K562 (cell line): ENCODE data around the gene EDRF1. TPM values are rescaled to one million over a fixed set of nuclear protein-coding genes. Genes with fewer than 3 reads are reported as not detected.

Experiments
- ATAC-seq: fragments of 200-7000 bp; cut with Tn5 transposase; 3 replicates; pipeline ENCODE4 v1.9.1; 2020; ENCODE audit warnings: moderate library complexity
- BruUV-seq: library from RNA; stranded (reverse); fragments of 400-500 nt; replicated peaks from 2 replicates; lab custom pipeline; 2021; lab: Mats Ljungman, UMichigan
- CTCF ChIA-PET: fragments of 300-600 bp; formaldehyde crosslinking; extraction: SDS; loops from one replicate; lab custom pipeline; 2021; ENCODE audit warnings: low intra/inter-chr PET ratio; lab: Yijun Ruan, JAX
- POLR2A ChIA-PET: fragments of 300-600, 350-650 bp; sonication (Branson Sonifier 250); formaldehyde crosslinking; extraction: SDS; loops from one replicate; lab custom pipeline; 2021; ENCODE audit warnings: antibody characterized with exemption, inconsistent platforms; lab: Yijun Ruan, JAX
- DNase-seq, 4 experiments: peaks; one replicate each; pipeline versions ENCODE4 v3.0.0 to v3.0.0-alpha.2; 2011 to 2018; ENCODE audit warnings: low spot score in 3 of 4, mixed read lengths in 3 of 4; ENCODE audit errors: extremely low read depth in 1 of 4
- FAIRE-seq: peaks from 2 replicates; lab custom pipeline; 2011; peaks lifted over from hg19 to GRCh38; lab: Jason Lieb, UNC
- H2AFZ ChIP-seq: 2 replicates; pipeline ENCODE4 v1.6.0; 2011; ENCODE audit warnings: low read depth, low read length, control low read depth, inconsistent platforms
- H3K27ac ChIP-seq: fragments of 200-600 bp; 3 replicates; pipeline ENCODE4 v1.8.0; 2011; ENCODE audit warnings: low read depth, mild to moderate bottlenecking, control low read depth, inconsistent platforms, low read length, moderate library complexity, mixed read lengths; ENCODE audit errors: extremely low read depth
- H3K27me3 ChIP-seq, 2 experiments: fragments of 300-600 bp in 1 of 2; 2 replicates in 1 of 2; 3 replicates in 1 of 2; pipeline versions ENCODE4 v1.6.0 to v1.8.0; 2011; ENCODE audit warnings: inconsistent platforms in 2 of 2, low read length in 2 of 2, mild to moderate bottlenecking in 1 of 2, mixed read lengths in 1 of 2, moderate library complexity in 1 of 2; ENCODE audit not compliant: control insufficient read depth in 2 of 2, insufficient read depth in 2 of 2
- H3K36me3 ChIP-seq: fragments of 300-600 bp; 3 replicates; pipeline ENCODE4 v1.8.0; 2011; ENCODE audit warnings: mild to moderate bottlenecking, low read length, inconsistent platforms; ENCODE audit not compliant: control insufficient read depth, insufficient read depth
- H3K4me1 ChIP-seq, 2 experiments: fragments of 200-600 bp in 1 of 2; replicated peaks in 1 of 2; 2 replicates in 1 of 2; 3 replicates in 1 of 2; pipeline versions ENCODE4 v1.5.1 to v1.8.0; 2011; ENCODE audit warnings: inconsistent platforms in 2 of 2, low read length in 2 of 2, mild to moderate bottlenecking in 1 of 2, mixed read lengths in 1 of 2, moderate library complexity in 1 of 2; ENCODE audit not compliant: control insufficient read depth in 2 of 2, insufficient read depth in 2 of 2
- H3K4me2 ChIP-seq: 2 replicates; pipeline ENCODE4 v1.6.1; 2011; ENCODE audit warnings: low read length, control low read depth, inconsistent platforms, mixed read lengths; ENCODE audit not compliant: insufficient read depth
- H3K4me3 ChIP-seq: fragments of 200-600 bp; sonication (generic), shearing (Covaris generic); 2 replicates; pipeline ENCODE4 v1.5.1; 2016; ENCODE audit warnings: control low read depth, inconsistent platforms
- H3K79me2 ChIP-seq: fragments of 200-600 bp; 3 replicates; pipeline ENCODE4 v1.8.0; 2011; ENCODE audit warnings: low read length, inconsistent platforms; ENCODE audit not compliant: control insufficient read depth, insufficient read depth
- H3K9ac ChIP-seq, 2 experiments: 2 replicates each; pipeline versions ENCODE4 v1.6.0 to v1.6.1; 2011; ENCODE audit warnings: low read depth in 2 of 2, low read length in 2 of 2, control low read depth in 1 of 2, inconsistent platforms in 1 of 2, mild to moderate bottlenecking in 1 of 2, mixed read lengths in 1 of 2; ENCODE audit not compliant: insufficient read depth in 1 of 2
- H3K9me1 ChIP-seq: one replicate; pipeline ENCODE4 v1.6.0; 2011; ENCODE audit warnings: inconsistent platforms, mild to moderate bottlenecking, low read length, moderate library complexity; ENCODE audit not compliant: control insufficient read depth, insufficient read depth
- H3K9me3 ChIP-seq: replicated peaks from 2 replicates; pipeline ENCODE4 v1.5.1; 2011; ENCODE audit warnings: low read depth, low read length, inconsistent platforms; ENCODE audit not compliant: control insufficient read depth, insufficient read depth
- H4K20me1 ChIP-seq: replicated peaks from 2 replicates; pipeline ENCODE4 v1.6.1; 2011; ENCODE audit warnings: low read length, inconsistent platforms, mixed read lengths; ENCODE audit not compliant: control insufficient read depth, insufficient read depth
- CLOCK ChIP-seq: fragments of 250-450 bp; sonication (Bioruptor Pico); IDR thresholded peaks from 2 replicates; pipeline ENCODE4 v1.4.0; 2020; ENCODE audit warnings: mild to moderate bottlenecking, moderate library complexity, borderline replicate concordance
- EWSR1 ChIP-seq: fragments of 450-650 bp; IDR thresholded peaks from 2 replicates; pipeline ENCODE4 v1.6.1; 2018; ENCODE audit warnings: borderline replicate concordance, mild to moderate bottlenecking, low read depth, moderate library complexity; ENCODE audit not compliant: partially characterized antibody
- KAT2B ChIP-seq: IDR thresholded peaks from one replicate; pipeline ENCODE4 v1.6.1; 2012; ENCODE audit warnings: low read depth, mild to moderate bottlenecking, control low read depth, inconsistent platforms, low read length, moderate library complexity
- MEIS2 ChIP-seq: fragments of 450-650 bp; IDR thresholded peaks from 2 replicates; pipeline ENCODE4 v1.6.1; 2014; ENCODE audit warnings: mild to moderate bottlenecking; ENCODE audit not compliant: partially characterized antibody
- NFYB ChIP-seq: IDR thresholded peaks from 2 replicates; pipeline ENCODE4 v1.6.1; 2011; ENCODE audit warnings: mild to moderate bottlenecking, moderate library complexity; ENCODE audit not compliant: insufficient read length; ENCODE audit errors: extremely low read depth
- NR2C2 ChIP-seq, 2 experiments: fragments of 200-800 bp in 1 of 2; sonication (Bioruptor generic) in 1 of 2; sonication (generic) in 1 of 2; formaldehyde crosslinking in 1 of 2; IDR thresholded peaks; 2 replicates each; pipeline versions ENCODE4 v1.6.1 to v1.8.0; 2016 to 2022; ENCODE audit warnings: mild to moderate bottlenecking in 1 of 2, missing compliant biosample characterization in 1 of 2, missing genetic modification characterization in 1 of 2, missing genetic modification reagents in 1 of 2
- RAD51 ChIP-seq: fragments of 450-650 bp; IDR thresholded peaks from 2 replicates; pipeline ENCODE4 v1.7.1; 2016; ENCODE audit warnings: low read depth, mild to moderate bottlenecking, borderline replicate concordance
- SMAD3 ChIP-seq: fragments of 450-650 bp; formaldehyde crosslinking; conservative IDR thresholded peaks from 2 replicates; pipeline ENCODE4 v1.4.0; 2020; ENCODE audit warnings: mild to moderate bottlenecking
- SRF ChIP-seq, 2 experiments: fragments of 250-450, 450-650 bp in 1 of 2; sonication (Bioruptor Pico) in 1 of 2; sonication (generic) in 1 of 2; formaldehyde crosslinking; IDR thresholded peaks; 2 replicates each; pipeline versions ENCODE4 v1.5.0 to v1.5.1; 2020 to 2022; ENCODE audit warnings: mild to moderate bottlenecking in 1 of 2, missing genetic modification reagents in 1 of 2
- TCF15 ChIP-seq: fragments of 250-450 bp; sonication (Bioruptor Pico); IDR thresholded peaks from 2 replicates; pipeline ENCODE4 v1.8.0; 2022; ENCODE audit warnings: moderate library complexity, mild to moderate bottlenecking, inconsistent platforms
- TFAM ChIP-seq: fragments of 250-450 bp; sonication (Bioruptor Pico); conservative IDR thresholded peaks from 2 replicates; pipeline ENCODE4 v1.5.0; 2021; ENCODE audit warnings: mild to moderate bottlenecking, moderate library complexity
- ZBTB2 ChIP-seq: fragments of 450-650 bp; IDR thresholded peaks from 2 replicates; pipeline ENCODE4 v1.6.1; 2016; ENCODE audit warnings: antibody characterized with exemption
- ZFP30 ChIP-seq: fragments of 250-450 bp; sonication (Bioruptor Pico); IDR thresholded peaks from 2 replicates; pipeline ENCODE4 v1.8.0; 2022; ENCODE audit warnings: moderate library complexity, mild to moderate bottlenecking, inconsistent platforms, borderline replicate concordance
- ZNF778 ChIP-seq: fragments of 450-650 bp; formaldehyde crosslinking; IDR thresholded peaks from 2 replicates; pipeline ENCODE4 v1.4.0; 2020; ENCODE audit warnings: mild to moderate bottlenecking, moderate library complexity
- ZNF830 ChIP-seq: fragments of 250-450 bp; sonication (Bioruptor Pico); IDR thresholded peaks from 2 replicates; pipeline ENCODE4 v1.5.0; 2021; ENCODE audit warnings: mild to moderate bottlenecking
- WGBS: fragments of 100-300 bp; shearing (Covaris generic); methylation state at CpG from one replicate; pipeline ENCODE4 v1.1.6; 2016; ENCODE audit warnings: low coverage, mixed read lengths; ENCODE audit not compliant: insufficient coverage; ENCODE audit errors: missing lambda C conversion rate; 5-methylcytosine and 5-hydroxymethylcytosine counted together
- in situ Hi-C: fragments of 300-500 bp; cut with MboI; formaldehyde crosslinking; loops from 4 replicates; pipeline ENCODE4 v1.15.0; 2018; ENCODE audit warnings: inconsistent platforms, mixed read lengths
- intact Hi-C: fragments of 100-400 bp; cut with micrococcal nuclease; formaldehyde crosslinking; loops from 2 replicates; pipeline ENCODE4 v1.14.2; 2022
- polyA plus RNA-seq, 8 experiments: library from polyadenylated mRNA; depleted of rRNA in 4 of 8; stranded (reverse) in 5 of 8; unstranded in 3 of 8; fragments of >200 nt; fragmentation: Nextera tagmentation in 2 of 8; fragmentation: Illumina TruSeq in 1 of 8; extraction: Ambion mirVana in 2 of 8; extraction: Trizol in 1 of 8; gene quantifications; 2 replicates each; pipeline versions ENCODE4 v1.2.1 to v1.2.3, GENCODE V29; 2011 to 2014; ENCODE audit warnings: inconsistent platforms in 1 of 8, missing spikeins in 1 of 8
- total RNA-seq, 7 experiments: library from RNA; depleted of rRNA in 6 of 7; stranded (reverse); fragments of >200 nt in 6 of 7; fragmentation: Illumina TruSeq in 2 of 7; extraction: Trizol in 2 of 7; gene quantifications; 2 replicates each; pipeline versions ENCODE4 v1.2.1 to v1.2.3, GENCODE V29; 2011 to 2021; ENCODE audit warnings: low replicate concordance in 1 of 7

Gene EDRF1
- total and polyA plus RNA-seq, 9 of the 15 experiments (the other 6 are each of a cell fraction or from before 2014, with no cell fraction given), result 7.6 to 26.0 (median 18.6) TPM

- no peaks in the 10 kb centered on the region for H3K9me1 ChIP-seq
- no peaks in the 10 kb centered on the region for H4K20me1 ChIP-seq
- no peaks in the 10 kb centered on the region for H3K36me3 ChIP-seq
- no peak for DNase-seq
- 2% methylated on average over 6 of the region's 6 CpGs for WGBS
- no peak overlapping the region for H2AFZ ChIP-seq
- BruUV-seq, result no TSS peak
- H3K27me3 ChIP-seq, result peaks cover 0 to 28% of the 10 kb centered on the region in 2 experiments; a peak in 2 of 5 replicates
- TF ChIP-seq SRF (CRISPR knock-in tag; IDR thresholded peaks at IDR 0.05), result no peak
- no peak for TF ChIP-seq RAD51
- no peak for TF ChIP-seq MEIS2
- no peak for TF ChIP-seq SMAD3 (CRISPR knock-in tag)
- TF ChIP-seq ZBTB2, result no peak
- no peak for TF ChIP-seq NFYB
- no peak for TF ChIP-seq EWSR1
- TF ChIP-seq ZNF778 (CRISPR knock-in tag), result no peak
- no peak for TF ChIP-seq TFAM (CRISPR knock-in tag)
- TF ChIP-seq TCF15 (CRISPR knock-in tag), result no peak
- no peak for TF ChIP-seq NR2C2 (CRISPR knock-in tag; IDR thresholded peaks at IDR 0.05)
- no peak for TF ChIP-seq NR2C2 (tag; IDR thresholded peaks at IDR 0.05)
- TF ChIP-seq ZNF830 (CRISPR knock-in tag), result no peak
- TF ChIP-seq ZFP30, result no peak
- no peak for TF ChIP-seq CLOCK (CRISPR knock-in tag)
- TF ChIP-seq KAT2B, result no peak
- TF ChIP-seq, all 486 proteins: peak for 0
- Histone ChIP-seq H3K4me3 (no peak overlapping the region), H3K9me3 (no peaks in the 10 kb centered on the region), H3K4me2 (no peak overlapping the region), H3K27ac (no peak overlapping the region), H3K4me1 (no peaks in the 10 kb centered on the region), H3K9ac (no peak overlapping the region), H3K79me2 (no peaks in the 10 kb centered on the region)
- intact Hi-C loops (loop anchor here (2.0 kb wide), 1 partner anchor 69 kb away; no protein-coding TSS in a partner anchor), in situ Hi-C loops (no loop called here)
- ATAC-seq, result no peak
- ChIA-PET POLR2A (no interaction called here), CTCF (no interaction called here)
- no peak for FAIRE-seq
Observed at GRCh38 chr10:125699562-125700143, 19.9 kb upstream of the EDRF1 start.
